Kidney (tissue), 14 donors: ENCODE results near the gene STK32A. TPM values are rescaled to one million over a fixed set of nuclear protein-coding genes. Genes with fewer than 3 reads are reported as not detected.

Experiments
- DNase-seq, 5 donors: peaks; one replicate each; pipeline ENCODE4 v3.0.0-alpha.2; 2013 to 2020
- FAIRE-seq: peaks from 2 replicates; lab custom pipeline; 2012; peaks lifted over from hg19 to GRCh38; lab: Jason Lieb, UNC
- H3K27ac ChIP-seq, 2 donors: one replicate each; pipeline ENCODE4 v1.7.0; 2013; ENCODE audit warnings: low read depth in 2 of 2, low read length in 2 of 2, inconsistent platforms in 1 of 2
- H3K27me3 ChIP-seq: one replicate; pipeline ENCODE4 v1.7.1; 2013; ENCODE audit warnings: low read length, inconsistent platforms; ENCODE audit not compliant: control insufficient read depth, insufficient read depth
- H3K36me3 ChIP-seq, 3 donors: one replicate each; pipeline versions ENCODE4 v1.7.0 to v1.7.1; 2013; ENCODE audit warnings: low read length in 3 of 3, control low read depth in 1 of 3, inconsistent platforms in 1 of 3; ENCODE audit not compliant: insufficient read depth in 3 of 3, control insufficient read depth in 2 of 3
- H3K4me1 ChIP-seq, 3 donors: one replicate each; pipeline versions ENCODE4 v1.7.0 to v1.7.1; 2013; ENCODE audit warnings: low read length in 3 of 3, inconsistent platforms in 1 of 3, low read depth in 1 of 3; ENCODE audit not compliant: control insufficient read depth in 2 of 3, insufficient read depth in 2 of 3
- H3K4me3 ChIP-seq, 3 donors: one replicate each; pipeline versions ENCODE4 v1.7.0 to v1.8.1; 2013; ENCODE audit warnings: low read length in 3 of 3, control low read depth in 1 of 3, inconsistent platforms in 1 of 3
- H3K9ac ChIP-seq, 3 donors: one replicate each; pipeline versions ENCODE4 v1.7.0 to v1.7.1; 2013; ENCODE audit warnings: low read length in 3 of 3, control low read depth in 1 of 3, inconsistent platforms in 1 of 3
- H3K9me3 ChIP-seq, 3 donors: one replicate each; pipeline versions ENCODE4 v1.7.0 to v1.7.1; 2013; ENCODE audit warnings: low read length in 3 of 3, control low read depth in 1 of 3, inconsistent platforms in 1 of 3; ENCODE audit not compliant: control insufficient read depth in 2 of 3, insufficient read depth in 1 of 3
- CTCF ChIP-seq: IDR thresholded peaks from 3 replicates; pipeline ENCODE4 v1.5.1; 2012; ENCODE audit warnings: mild to moderate bottlenecking, moderate library complexity, borderline replicate concordance; ENCODE audit not compliant: insufficient read depth; ENCODE audit errors: extremely low read depth
- intact Hi-C: fragments of 100-400 bp; cut with DNase I; formaldehyde crosslinking; loops from one replicate; pipeline ENCODE4 v1.11.1; 2022
- polyA plus RNA-seq: library from polyadenylated mRNA; stranded (reverse); fragments of 350-450 nt; fragmentation: Illumina TruSeq; extraction: RNeasy Lipid Tissue Mini Kit (QIAGEN cat#74804); gene quantifications from one replicate; pipeline ENCODE4 v1.2.3, GENCODE V29; 2014; ENCODE audit warnings: low read depth, low replicate concordance; ENCODE audit not compliant: insufficient read depth
- total RNA-seq: library from RNA; stranded (reverse); fragmentation: NEBNext Ultra II Directional; extraction: Animal tissue kit (Norgen Biotek cat#: 25700); gene quantifications from one replicate; pipeline ENCODE4 v1.2.1, GENCODE V29; 2021
- donor health status: control.
- donor health status: control.
- donor health status: control.
- donor health status: control.
- donor health status: control.
- donor health status: DM: yes; HTN: yes; CAD: no.
- donor health status: Normal renal cell carcinoma (clear cell type).

STK32A gene
- total and polyA plus RNA-seq, 2 donors from 2014 or later, result 7.8 to 8.6 TPM

- no peaks in the 10 kb centered on the region for H3K9me3 ChIP-seq
- peak; percentile 41 for TF ChIP-seq CTCF
- no peaks in the 10 kb centered on the region for H3K27me3 ChIP-seq
- DNase-seq (peak in 3 of 5 donors; percentile 29 to 67 (median 40)), FAIRE-seq (no peak)
- no peak overlapping the region for H3K27ac ChIP-seq
- H3K4me1 ChIP-seq, result no peaks in the 10 kb centered on the region
- intact Hi-C loops, result no loop called here
- H3K4me3 ChIP-seq, result no peak overlapping the region
- H3K36me3 ChIP-seq, result no peaks in the 10 kb centered on the region
- no peak overlapping the region for H3K9ac ChIP-seq
Measured at GRCh38 chr5:147391781-147392180, 157.0 kb downstream of the STK32A start.

GRCh38 chr5:147393874-147394672 lies 159.2 kb downstream of the STK32A start:
- intact Hi-C loops, result no loop called here

GRCh38 chr5:147396070-147396823 lies 161.4 kb downstream of the STK32A start:
- Histone ChIP-seq H3K9me3 (no peaks in the 10 kb centered on the region), H3K27ac (no peak overlapping the region), H3K9ac (no peak overlapping the region), H3K27me3 (no peaks in the 10 kb centered on the region), H3K36me3 (no peaks in the 10 kb centered on the region), H3K4me3 (no peak overlapping the region), H3K4me1 (no peaks in the 10 kb centered on the region)
- intact Hi-C loops, result no loop called here
- DNase-seq (peak in 1 of 5 donors; percentile 72), FAIRE-seq (no peak)
- TF ChIP-seq CTCF, result no peak

More at GRCh38 chr5:147393874-147394672, 159.2 kb downstream of the STK32A start:
- no peak overlapping the region for H3K9ac ChIP-seq
- H3K9me3 ChIP-seq, result no peaks in the 10 kb centered on the region
- FAIRE-seq (no peak), DNase-seq (no peak)
- TF ChIP-seq CTCF, result no peak
- H3K4me3 ChIP-seq, result no peak overlapping the region
- no peak overlapping the region for H3K27ac ChIP-seq
- no peaks in the 10 kb centered on the region for H3K4me1 ChIP-seq
- H3K27me3 ChIP-seq, result no peaks in the 10 kb centered on the region
- no peaks in the 10 kb centered on the region for H3K36me3 ChIP-seq
